B cell (primary cell): ENCODE measurements around the gene SLCO3A1.

Experiments
- EZH2 ChIP-seq: IDR thresholded peaks from 2 replicates; pipeline ENCODE4 v1.6.1; 2012; ENCODE audit warnings: borderline replicate concordance, low read depth, mild to moderate bottlenecking, moderate library complexity, low read length; ENCODE audit not compliant: insufficient read depth, poor library complexity, severe bottlenecking
- TF ChIP-seq, protein P1 (sequence below): fragments of 200-600 bp; IDR thresholded peaks from one replicate; pipeline ENCODE4 v1.8.0; 2022; ENCODE audit warnings: antibody characterized with exemption, mild to moderate bottlenecking

DNA sequence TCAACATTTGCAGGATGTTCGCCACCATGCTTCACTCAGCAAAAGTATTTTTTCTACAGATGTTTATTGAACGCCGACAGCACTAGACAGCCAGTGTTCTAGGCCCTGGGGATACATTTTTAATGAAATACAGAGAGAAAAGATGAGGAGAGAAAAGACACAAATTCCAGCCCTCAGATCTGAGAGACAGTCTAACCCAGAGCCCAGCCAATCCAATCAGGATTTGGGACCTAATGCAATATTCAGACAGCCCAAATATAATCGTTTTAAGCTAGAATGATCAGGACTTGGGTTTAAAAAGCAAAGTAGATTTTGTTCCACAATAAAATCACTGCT, 174.8 kb downstream of the SLCO3A1 start:
- TF ChIP-seq, protein P1, sequence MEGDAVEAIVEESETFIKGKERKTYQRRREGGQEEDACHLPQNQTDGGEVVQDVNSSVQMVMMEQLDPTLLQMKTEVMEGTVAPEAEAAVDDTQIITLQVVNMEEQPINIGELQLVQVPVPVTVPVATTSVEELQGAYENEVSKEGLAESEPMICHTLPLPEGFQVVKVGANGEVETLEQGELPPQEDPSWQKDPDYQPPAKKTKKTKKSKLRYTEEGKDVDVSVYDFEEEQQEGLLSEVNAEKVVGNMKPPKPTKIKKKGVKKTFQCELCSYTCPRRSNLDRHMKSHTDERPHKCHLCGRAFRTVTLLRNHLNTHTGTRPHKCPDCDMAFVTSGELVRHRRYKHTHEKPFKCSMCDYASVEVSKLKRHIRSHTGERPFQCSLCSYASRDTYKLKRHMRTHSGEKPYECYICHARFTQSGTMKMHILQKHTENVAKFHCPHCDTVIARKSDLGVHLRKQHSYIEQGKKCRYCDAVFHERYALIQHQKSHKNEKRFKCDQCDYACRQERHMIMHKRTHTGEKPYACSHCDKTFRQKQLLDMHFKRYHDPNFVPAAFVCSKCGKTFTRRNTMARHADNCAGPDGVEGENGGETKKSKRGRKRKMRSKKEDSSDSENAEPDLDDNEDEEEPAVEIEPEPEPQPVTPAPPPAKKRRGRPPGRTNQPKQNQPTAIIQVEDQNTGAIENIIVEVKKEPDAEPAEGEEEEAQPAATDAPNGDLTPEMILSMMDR = no peak
- TF ChIP-seq EZH2 = no peak
